K562 (cell line): ENCODE measurements around the gene NBEAL1. TPM values are rescaled to one million over a fixed set of nuclear protein-coding genes. Genes with fewer than 3 reads are reported as not detected.

Experiments used
- ARID1B ChIP-seq: fragments of 450-650 bp; IDR thresholded peaks from 2 replicates; pipeline ENCODE4 v1.6.1; 2016; ENCODE audit warnings: antibody characterized with exemption, mild to moderate bottlenecking, inconsistent platforms
- BRD9 ChIP-seq: fragments of 450-650 bp; IDR thresholded peaks from 2 replicates; pipeline ENCODE4 v1.6.1; 2018; ENCODE audit warnings: low read depth; ENCODE audit not compliant: partially characterized antibody
- CREM ChIP-seq: IDR thresholded peaks from 2 replicates; pipeline ENCODE4 v1.6.1; 2014; ENCODE audit warnings: antibody characterized with exemption, low read depth
- ELF1 ChIP-seq: fragments of 200-800 bp; sonication (Bioruptor generic); IDR thresholded peaks from 2 replicates; pipeline ENCODE4 v1.6.1; 2016; ENCODE audit warnings: missing genetic modification characterization, missing compliant biosample characterization
- PURB ChIP-seq: sonication (generic); formaldehyde crosslinking; IDR thresholded peaks from 2 replicates; pipeline ENCODE4 v1.9.0; 2021; ENCODE audit warnings: low read depth, mild to moderate bottlenecking, missing genetic modification reagents
- ZBTB1 ChIP-seq: sonication (generic); formaldehyde crosslinking; IDR thresholded peaks from 2 replicates; pipeline ENCODE4 v1.8.1; 2023; ENCODE audit warnings: missing genetic modification reagents, low read depth, mild to moderate bottlenecking, borderline replicate concordance
- ZEB2 ChIP-seq: fragments of 450-650 bp; IDR thresholded peaks from 2 replicates; pipeline ENCODE4 v1.6.1; 2016
- ZNF561 ChIP-seq: fragments of 450-650 bp; formaldehyde crosslinking; conservative IDR thresholded peaks from 2 replicates; pipeline ENCODE4 v1.4.0; 2020; ENCODE audit warnings: mild to moderate bottlenecking, moderate library complexity
- ZSCAN32 ChIP-seq: fragments of 450-650 bp; formaldehyde crosslinking; IDR thresholded peaks from 2 replicates; pipeline ENCODE4 v1.4.0; 2020; ENCODE audit warnings: mild to moderate bottlenecking, moderate library complexity
- polyA plus RNA-seq, 8 experiments: library from polyadenylated mRNA; depleted of rRNA in 4 of 8; stranded (reverse) in 5 of 8; unstranded in 3 of 8; fragments of >200 nt; fragmentation: Nextera tagmentation in 2 of 8; fragmentation: Illumina TruSeq in 1 of 8; extraction: Ambion mirVana in 2 of 8; extraction: Trizol in 1 of 8; gene quantifications; 2 replicates each; pipeline versions ENCODE4 v1.2.1 to v1.2.3, GENCODE V29; 2011 to 2014; ENCODE audit warnings: inconsistent platforms in 1 of 8, missing spikeins in 1 of 8
- total RNA-seq, 7 experiments: library from RNA; depleted of rRNA in 6 of 7; stranded (reverse); fragments of >200 nt in 6 of 7; fragmentation: Illumina TruSeq in 2 of 7; extraction: Trizol in 2 of 7; gene quantifications; 2 replicates each; pipeline versions ENCODE4 v1.2.1 to v1.2.3, GENCODE V29; 2011 to 2021; ENCODE audit warnings: low replicate concordance in 1 of 7
- TF ChIP-seq, protein P1 (sequence below), 2 experiments: fragments of 250-450 bp in 1 of 2; fragments of 450-650 bp in 1 of 2; sonication (Bioruptor Pico) in 1 of 2; IDR thresholded peaks; 2 replicates each; pipeline versions ENCODE4 v1.6.1 to v1.8.0; 2016 to 2021; ENCODE audit warnings: mild to moderate bottlenecking in 2 of 2, moderate library complexity in 2 of 2, missing compliant biosample characterization in 1 of 2, missing genetic modification characterization in 1 of 2
- TF ChIP-seq, protein P2 (sequence below), 2 experiments: fragments of 450-650 bp; IDR thresholded peaks; 2 replicates each; pipeline ENCODE4 v1.6.1; 2018; ENCODE audit warnings: mild to moderate bottlenecking in 2 of 2, low read depth in 1 of 2; ENCODE audit not compliant: partially characterized antibody in 2 of 2
- TF ChIP-seq, protein P3 (sequence below): IDR thresholded peaks from 2 replicates; pipeline ENCODE4 v1.6.1; 2014; ENCODE audit warnings: antibody characterized with exemption
- TF ChIP-seq, protein P4 (sequence below): fragments of 450-650 bp; formaldehyde crosslinking; IDR thresholded peaks from 2 replicates; pipeline ENCODE4 v1.4.0; 2020; ENCODE audit warnings: mild to moderate bottlenecking, moderate library complexity
- TF ChIP-seq, protein P5 (sequence below), 2 experiments: fragments of 450-650 bp in 1 of 2; sonication (generic) in 1 of 2; formaldehyde crosslinking in 1 of 2; IDR thresholded peaks in 1 of 2; conservative IDR thresholded peaks in 1 of 2; 2 replicates each; pipeline versions ENCODE4 v1.6.1 to v1.8.1; 2016 to 2023; ENCODE audit warnings: mild to moderate bottlenecking in 2 of 2, moderate library complexity in 2 of 2, inconsistent platforms in 1 of 2, missing genetic modification reagents in 1 of 2
- TF ChIP-seq, protein P6 (sequence below): fragments of 450-650 bp; conservative IDR thresholded peaks from 2 replicates; pipeline ENCODE4 v1.6.1; 2016; ENCODE audit warnings: missing genetic modification characterization, low read depth, mild to moderate bottlenecking, missing compliant biosample characterization, moderate library complexity

The NBEAL1 gene
- total and polyA plus RNA-seq, 9 of the 15 experiments (the other 6 are each of a cell fraction or from before 2014, with no cell fraction given), result 2.1 to 13.5 (median 7.3) TPM

DNA sequence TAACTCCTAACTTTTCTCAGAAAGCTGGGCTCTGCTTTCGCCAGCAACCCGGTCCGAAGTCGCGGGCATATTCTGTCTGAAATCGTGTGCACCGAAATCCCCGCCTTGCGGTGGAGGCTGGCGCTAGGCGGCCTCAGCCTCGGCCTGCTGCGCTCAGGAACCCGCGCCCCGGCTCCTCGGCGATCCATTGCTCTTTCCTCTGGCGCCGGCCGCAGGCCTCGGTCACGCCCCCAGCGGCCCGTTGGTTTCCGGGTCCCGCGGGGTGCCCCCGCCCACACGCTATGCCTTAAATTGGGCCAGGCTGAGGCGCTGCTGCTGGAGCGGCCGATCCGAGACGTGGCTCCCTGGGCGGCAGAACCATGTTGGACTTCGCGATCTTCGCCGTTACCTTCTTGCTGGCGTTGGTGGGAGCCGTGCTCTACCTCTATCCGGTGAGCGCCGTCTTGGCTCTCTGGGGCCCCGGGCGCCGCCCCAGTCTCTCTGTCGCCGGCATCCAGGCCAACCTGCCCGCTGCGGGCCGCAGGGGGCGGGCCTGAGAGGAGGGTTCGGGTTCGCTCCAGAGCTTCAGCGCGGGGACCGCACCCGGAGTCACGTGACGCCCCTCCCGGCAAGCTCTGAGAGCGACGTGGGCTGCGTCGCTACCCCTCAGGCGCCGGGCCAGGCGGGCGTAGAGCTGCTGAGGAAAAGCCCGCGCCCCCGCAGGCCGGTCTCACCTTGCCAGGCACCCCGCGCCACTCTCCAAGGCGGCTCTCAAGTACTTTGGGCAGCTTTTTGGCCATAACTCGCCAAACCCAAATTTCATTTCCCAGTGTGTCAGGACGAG lies 224.2 kb downstream of the NBEAL1 start, which contains the start of gene CYP20A1 (continued):
- TF ChIP-seq ZEB2, result no peak
- TF ChIP-seq ZNF561 (CRISPR knock-in tag), result no peak
- TF ChIP-seq ARID1B, result 0 out of 2 replicates have a peak, but pooled peaks have one; percentile 33
- TF ChIP-seq BRD9, result no peak
- TF ChIP-seq, protein P1, sequence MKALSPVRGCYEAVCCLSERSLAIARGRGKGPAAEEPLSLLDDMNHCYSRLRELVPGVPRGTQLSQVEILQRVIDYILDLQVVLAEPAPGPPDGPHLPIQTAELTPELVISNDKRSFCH (CRISPR knock-in tag; IDR thresholded peaks at IDR 0.05), result no peak
- TF ChIP-seq, protein P1 (tag; IDR thresholded peaks at IDR 0.05), result 0 out of 2 replicates have a peak, but pooled peaks have one; percentile 31
- TF ChIP-seq, protein P2, sequence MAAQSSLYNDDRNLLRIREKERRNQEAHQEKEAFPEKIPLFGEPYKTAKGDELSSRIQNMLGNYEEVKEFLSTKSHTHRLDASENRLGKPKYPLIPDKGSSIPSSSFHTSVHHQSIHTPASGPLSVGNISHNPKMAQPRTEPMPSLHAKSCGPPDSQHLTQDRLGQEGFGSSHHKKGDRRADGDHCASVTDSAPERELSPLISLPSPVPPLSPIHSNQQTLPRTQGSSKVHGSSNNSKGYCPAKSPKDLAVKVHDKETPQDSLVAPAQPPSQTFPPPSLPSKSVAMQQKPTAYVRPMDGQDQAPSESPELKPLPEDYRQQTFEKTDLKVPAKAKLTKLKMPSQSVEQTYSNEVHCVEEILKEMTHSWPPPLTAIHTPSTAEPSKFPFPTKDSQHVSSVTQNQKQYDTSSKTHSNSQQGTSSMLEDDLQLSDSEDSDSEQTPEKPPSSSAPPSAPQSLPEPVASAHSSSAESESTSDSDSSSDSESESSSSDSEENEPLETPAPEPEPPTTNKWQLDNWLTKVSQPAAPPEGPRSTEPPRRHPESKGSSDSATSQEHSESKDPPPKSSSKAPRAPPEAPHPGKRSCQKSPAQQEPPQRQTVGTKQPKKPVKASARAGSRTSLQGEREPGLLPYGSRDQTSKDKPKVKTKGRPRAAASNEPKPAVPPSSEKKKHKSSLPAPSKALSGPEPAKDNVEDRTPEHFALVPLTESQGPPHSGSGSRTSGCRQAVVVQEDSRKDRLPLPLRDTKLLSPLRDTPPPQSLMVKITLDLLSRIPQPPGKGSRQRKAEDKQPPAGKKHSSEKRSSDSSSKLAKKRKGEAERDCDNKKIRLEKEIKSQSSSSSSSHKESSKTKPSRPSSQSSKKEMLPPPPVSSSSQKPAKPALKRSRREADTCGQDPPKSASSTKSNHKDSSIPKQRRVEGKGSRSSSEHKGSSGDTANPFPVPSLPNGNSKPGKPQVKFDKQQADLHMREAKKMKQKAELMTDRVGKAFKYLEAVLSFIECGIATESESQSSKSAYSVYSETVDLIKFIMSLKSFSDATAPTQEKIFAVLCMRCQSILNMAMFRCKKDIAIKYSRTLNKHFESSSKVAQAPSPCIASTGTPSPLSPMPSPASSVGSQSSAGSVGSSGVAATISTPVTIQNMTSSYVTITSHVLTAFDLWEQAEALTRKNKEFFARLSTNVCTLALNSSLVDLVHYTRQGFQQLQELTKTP (IDR thresholded peaks at IDR 0.05; ENCODE audit: low read depth in 1 of 2, partially characterized antibody in 2 of 2), result no peak
- TF ChIP-seq, protein P3, sequence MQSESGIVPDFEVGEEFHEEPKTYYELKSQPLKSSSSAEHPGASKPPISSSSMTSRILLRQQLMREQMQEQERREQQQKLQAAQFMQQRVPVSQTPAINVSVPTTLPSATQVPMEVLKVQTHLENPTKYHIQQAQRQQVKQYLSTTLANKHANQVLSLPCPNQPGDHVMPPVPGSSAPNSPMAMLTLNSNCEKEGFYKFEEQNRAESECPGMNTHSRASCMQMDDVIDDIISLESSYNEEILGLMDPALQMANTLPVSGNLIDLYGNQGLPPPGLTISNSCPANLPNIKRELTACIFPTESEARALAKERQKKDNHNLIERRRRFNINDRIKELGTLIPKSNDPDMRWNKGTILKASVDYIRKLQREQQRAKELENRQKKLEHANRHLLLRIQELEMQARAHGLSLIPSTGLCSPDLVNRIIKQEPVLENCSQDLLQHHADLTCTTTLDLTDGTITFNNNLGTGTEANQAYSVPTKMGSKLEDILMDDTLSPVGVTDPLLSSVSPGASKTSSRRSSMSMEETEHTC, result peak; percentile 48; the same call in 1 of the 2 replicates
- no peak for TF ChIP-seq PURB (CRISPR knock-in tag)
- TF ChIP-seq, protein P4, sequence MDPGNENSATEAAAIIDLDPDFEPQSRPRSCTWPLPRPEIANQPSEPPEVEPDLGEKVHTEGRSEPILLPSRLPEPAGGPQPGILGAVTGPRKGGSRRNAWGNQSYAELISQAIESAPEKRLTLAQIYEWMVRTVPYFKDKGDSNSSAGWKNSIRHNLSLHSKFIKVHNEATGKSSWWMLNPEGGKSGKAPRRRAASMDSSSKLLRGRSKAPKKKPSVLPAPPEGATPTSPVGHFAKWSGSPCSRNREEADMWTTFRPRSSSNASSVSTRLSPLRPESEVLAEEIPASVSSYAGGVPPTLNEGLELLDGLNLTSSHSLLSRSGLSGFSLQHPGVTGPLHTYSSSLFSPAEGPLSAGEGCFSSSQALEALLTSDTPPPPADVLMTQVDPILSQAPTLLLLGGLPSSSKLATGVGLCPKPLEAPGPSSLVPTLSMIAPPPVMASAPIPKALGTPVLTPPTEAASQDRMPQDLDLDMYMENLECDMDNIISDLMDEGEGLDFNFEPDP, result no peak
- TF ChIP-seq, protein P5, sequence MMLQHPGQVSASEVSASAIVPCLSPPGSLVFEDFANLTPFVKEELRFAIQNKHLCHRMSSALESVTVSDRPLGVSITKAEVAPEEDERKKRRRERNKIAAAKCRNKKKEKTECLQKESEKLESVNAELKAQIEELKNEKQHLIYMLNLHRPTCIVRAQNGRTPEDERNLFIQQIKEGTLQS (IDR thresholded peaks at IDR 0.05), result no peak
- TF ChIP-seq, protein P5 (CRISPR knock-in tag; conservative IDR thresholded peaks at IDR 0.05), result peak; percentile 69; the same call in 1 of the 2 replicates
- peak; percentile 92 for TF ChIP-seq ELF1 (tag)
- no peak for TF ChIP-seq ZSCAN32 (CRISPR knock-in tag)
- TF ChIP-seq CREM, result peak; percentile 69
- TF ChIP-seq ZBTB1 (CRISPR knock-in tag), result 0 out of 2 replicates have a peak, but pooled peaks have one; percentile 49
- TF ChIP-seq, protein P6, sequence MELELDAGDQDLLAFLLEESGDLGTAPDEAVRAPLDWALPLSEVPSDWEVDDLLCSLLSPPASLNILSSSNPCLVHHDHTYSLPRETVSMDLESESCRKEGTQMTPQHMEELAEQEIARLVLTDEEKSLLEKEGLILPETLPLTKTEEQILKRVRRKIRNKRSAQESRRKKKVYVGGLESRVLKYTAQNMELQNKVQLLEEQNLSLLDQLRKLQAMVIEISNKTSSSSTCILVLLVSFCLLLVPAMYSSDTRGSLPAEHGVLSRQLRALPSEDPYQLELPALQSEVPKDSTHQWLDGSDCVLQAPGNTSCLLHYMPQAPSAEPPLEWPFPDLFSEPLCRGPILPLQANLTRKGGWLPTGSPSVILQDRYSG (tag), result no peak
